GM18951 (cell line): ENCODE measurements around the gene C11orf86.

Experiments
- POLR2A ChIP-seq: IDR thresholded peaks from 4 replicates; pipeline ENCODE4 v1.6.1; 2011; ENCODE audit warnings: mild to moderate bottlenecking; ENCODE audit not compliant: insufficient read length, insufficient read depth; ENCODE audit errors: extremely low read depth
- in situ Hi-C: fragments of 300-500 bp; cut with MboI; formaldehyde crosslinking; loops from one replicate; pipeline ENCODE4 v1.12.0; 2022; ENCODE audit warnings: low sequenced_read_pairs, mixed read lengths, inconsistent platforms; ENCODE audit not compliant: unreplicated experiment

The C11orf86 gene

GRCh38 chr11:67010296-67010905 is 35.3 kb downstream of the C11orf86 start:
- in situ Hi-C loops = no loop called here
- no peak for TF ChIP-seq POLR2A

GRCh38 chr11:67013511-67014045 is 38.5 kb downstream of the C11orf86 start:
- TF ChIP-seq POLR2A = no peak
- in situ Hi-C loops = no loop called here

GRCh38 chr11:67014343-67014742 is 39.2 kb downstream of the C11orf86 start:
- no peak for TF ChIP-seq POLR2A
- in situ Hi-C loops = no loop called here

- in situ Hi-C loops = no loop called here
- no peak for TF ChIP-seq POLR2A
These were observed 39.9 kb downstream of the C11orf86 start for GRCh38 chr11:67015048-67015447.

- TF ChIP-seq POLR2A = no peak
- in situ Hi-C loops = no loop called here
These were observed 41.4 kb downstream of the C11orf86 start for GRCh38 chr11:67016550-67016949.

GRCh38 chr11:67020949-67021348 is 45.8 kb downstream of the C11orf86 start:
- TF ChIP-seq POLR2A = no peak
- in situ Hi-C loops = no loop called here

GRCh38 chr11:67022341-67022933 is 47.3 kb downstream of the C11orf86 start:
- in situ Hi-C loops = no loop called here
- no peak for TF ChIP-seq POLR2A

- TF ChIP-seq POLR2A = no peak
- in situ Hi-C loops = no loop called here
These were observed 48.2 kb downstream of the C11orf86 start, which contains the start of gene SYT12 for GRCh38 chr11:67022961-67023956. Gene SYT12, plus strand, starts transcription at chr11:67023134. Its CDS starts 7,011 bp downstream, at chr11:67030145.

- no peak for TF ChIP-seq POLR2A
- in situ Hi-C loops = no loop called here
These were observed 48.9 kb downstream of the C11orf86 start for GRCh38 chr11:67023957-67024353.

- in situ Hi-C loops = no loop called here
- TF ChIP-seq POLR2A = no peak
These were observed 49.3 kb downstream of the C11orf86 start for GRCh38 chr11:67024410-67024809.

GRCh38 chr11:67024966-67025365 is 49.9 kb downstream of the C11orf86 start:
- no peak for TF ChIP-seq POLR2A
- in situ Hi-C loops = no loop called here

- in situ Hi-C loops = no loop called here
These were observed 50.6 kb downstream of the C11orf86 start for GRCh38 chr11:67025750-67026149.

More at GRCh38 chr11:67025750-67026149, 50.6 kb downstream of the C11orf86 start:
- no peak for TF ChIP-seq POLR2A
